Gastrocnemius medialis (tissue), 4 donors: ENCODE results near the gene DVL2.

Experiments used
- CTCF ChIP-seq, 5 experiments: fragments of 450-650 bp in 3 of 5; fragments of 200-600 bp in 2 of 5; sonication (generic) in 2 of 5; IDR thresholded peaks in 4 of 5; conservative IDR thresholded peaks in 1 of 5; 1 replicate in 4 of 5; 2 replicates in 1 of 5; pipeline ENCODE4 v1.5.1; 2016 to 2019; ENCODE audit warnings: antibody characterized with exemption in 5 of 5, mild to moderate bottlenecking in 3 of 5, moderate library complexity in 3 of 5
- POLR2A ChIP-seq, 2 donors: fragments of 450-650 bp; IDR thresholded peaks; one replicate each; pipeline ENCODE4 v1.6.1; 2017; ENCODE audit warnings: antibody characterized with exemption in 2 of 2, mild to moderate bottlenecking in 2 of 2, moderate library complexity in 2 of 2

- TF ChIP-seq CTCF (IDR thresholded peaks at IDR 0.05 in 4 of 5, conservative IDR thresholded peaks at IDR 0.05 in 1 of 5) (no peak), POLR2A (IDR thresholded peaks at IDR 0.05) (no peak)
Measured at GRCh38 chr17:7176841-7177190, 57.5 kb downstream of the DVL2 start.
